ENCODE measurements around the gene SGF29. TPM values are rescaled to one million over a fixed set of nuclear protein-coding genes. Genes with fewer than 3 reads are reported as not detected.
"Not testable (repeated sequence)": the region's sequence is repeated elsewhere in the genome, so short reads cannot be mapped to it uniquely, and the experiment has no call there.

Gene SGF29
- total RNA-seq, 6 experiments from 2014 or later, result 7.6 to 11.6 (median 10.5) TPM

GRCh38 chr16:28590384-28591340 is 36.9 kb downstream of the SGF29 start:
- Mint-ChIP-seq H3K27me3 (ENCODE audit: insufficient read depth) (peaks cover 7% of the 10 kb centered on the region), H3K9me3 (no peaks in the 10 kb centered on the region), H3K4me3 (no peak overlapping the region), H3K27ac (no peak overlapping the region), H3K36me3 (ENCODE audit: low read depth) (peaks cover 12% of the 10 kb centered on the region; the same call in 1 of the 2 replicates), H3K4me1 (ENCODE audit: low read depth) (peaks cover 10% of the 10 kb centered on the region)
- no peak for DNase-seq
- TF ChIP-seq, protein P1, sequence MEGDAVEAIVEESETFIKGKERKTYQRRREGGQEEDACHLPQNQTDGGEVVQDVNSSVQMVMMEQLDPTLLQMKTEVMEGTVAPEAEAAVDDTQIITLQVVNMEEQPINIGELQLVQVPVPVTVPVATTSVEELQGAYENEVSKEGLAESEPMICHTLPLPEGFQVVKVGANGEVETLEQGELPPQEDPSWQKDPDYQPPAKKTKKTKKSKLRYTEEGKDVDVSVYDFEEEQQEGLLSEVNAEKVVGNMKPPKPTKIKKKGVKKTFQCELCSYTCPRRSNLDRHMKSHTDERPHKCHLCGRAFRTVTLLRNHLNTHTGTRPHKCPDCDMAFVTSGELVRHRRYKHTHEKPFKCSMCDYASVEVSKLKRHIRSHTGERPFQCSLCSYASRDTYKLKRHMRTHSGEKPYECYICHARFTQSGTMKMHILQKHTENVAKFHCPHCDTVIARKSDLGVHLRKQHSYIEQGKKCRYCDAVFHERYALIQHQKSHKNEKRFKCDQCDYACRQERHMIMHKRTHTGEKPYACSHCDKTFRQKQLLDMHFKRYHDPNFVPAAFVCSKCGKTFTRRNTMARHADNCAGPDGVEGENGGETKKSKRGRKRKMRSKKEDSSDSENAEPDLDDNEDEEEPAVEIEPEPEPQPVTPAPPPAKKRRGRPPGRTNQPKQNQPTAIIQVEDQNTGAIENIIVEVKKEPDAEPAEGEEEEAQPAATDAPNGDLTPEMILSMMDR (IDR thresholded peaks at IDR 0.05), result no peak

- Mint-ChIP-seq H3K4me3 (no peak overlapping the region), H3K27ac (no peak overlapping the region), H3K36me3 (ENCODE audit: low read depth) (peaks cover 12% of the 10 kb centered on the region; the same call in 1 of the 2 replicates), H3K4me1 (ENCODE audit: low read depth) (peaks cover 10% of the 10 kb centered on the region), H3K27me3 (ENCODE audit: insufficient read depth) (peaks cover 6% of the 10 kb centered on the region), H3K9me3 (no peaks in the 10 kb centered on the region)
- TF ChIP-seq, protein P1 (IDR thresholded peaks at IDR 0.05), result no peak
- no peak for DNase-seq
Measured at GRCh38 chr16:28591355-28591754, 37.6 kb downstream of the SGF29 start.

DNA sequence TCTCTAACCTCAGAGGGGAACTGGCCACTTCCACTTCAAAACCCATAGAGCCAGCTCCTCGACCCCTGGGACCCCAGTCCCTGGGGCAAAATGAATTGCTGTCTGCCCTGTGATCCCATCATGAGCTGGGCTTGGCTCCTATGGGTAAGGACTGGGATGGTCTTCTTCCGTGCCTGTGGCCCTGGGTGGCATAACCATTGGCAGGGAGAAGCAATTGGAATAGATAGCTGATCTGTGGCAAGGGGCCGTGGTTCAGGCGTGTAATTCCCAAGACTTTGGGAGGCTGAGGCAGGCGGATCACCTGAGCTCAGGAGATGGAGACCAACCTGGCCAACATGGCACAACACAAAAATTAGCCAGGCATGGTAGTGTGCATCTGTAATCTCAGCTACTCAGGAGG is 38.8 kb downstream of the SGF29 start:
- peaks cover 2% of the 10 kb centered on the region for H3K4me1 Mint-ChIP-seq (ENCODE audit: low read depth)

GRCh38 chr16:28592979-28593553 is 39.3 kb downstream of the SGF29 start:
- H3K27ac Mint-ChIP-seq, result no peak overlapping the region
- H3K36me3 Mint-ChIP-seq (ENCODE audit: low read depth), result peaks cover 12% of the 10 kb centered on the region; the same call in 1 of the 2 replicates
- H3K4me1 Mint-ChIP-seq (ENCODE audit: low read depth), result no peaks in the 10 kb centered on the region
- peaks cover 13% of the 10 kb centered on the region for H3K27me3 Mint-ChIP-seq (ENCODE audit: insufficient read depth)
- TF ChIP-seq, protein P1 (IDR thresholded peaks at IDR 0.05), result no peak
- H3K9me3 Mint-ChIP-seq, result no peaks in the 10 kb centered on the region
- no peak overlapping the region for H3K4me3 Mint-ChIP-seq
- no peak for DNase-seq

More for the DNA sequence above, 38.8 kb downstream of the SGF29 start:
- Mint-ChIP-seq H3K9me3 (no peaks in the 10 kb centered on the region), H3K27ac (no peak overlapping the region), H3K36me3 (ENCODE audit: low read depth) (peaks cover 12% of the 10 kb centered on the region; the same call in 1 of the 2 replicates), H3K27me3 (ENCODE audit: insufficient read depth) (peaks cover 9% of the 10 kb centered on the region), H3K4me3 (no peak overlapping the region)
- no peak for DNase-seq
- TF ChIP-seq, protein P1 (IDR thresholded peaks at IDR 0.05), result no peak

- H3K36me3 Mint-ChIP-seq (ENCODE audit: low read depth); H3K4me3 Mint-ChIP-seq; H3K9me3 Mint-ChIP-seq; DNase-seq; H3K4me1 Mint-ChIP-seq (ENCODE audit: low read depth); H3K27ac Mint-ChIP-seq: not testable (repeated sequence)
- H3K27me3 Mint-ChIP-seq (ENCODE audit: insufficient read depth), result peaks cover 12% of the 10 kb centered on the region
Measured at GRCh38 chr16:28595451-28595850, 41.7 kb downstream of the SGF29 start.
